Smooth muscle cell (in vitro differentiated cells): Measurements from ENCODE around the gene SUCLA2. TPM values are rescaled to one million over a fixed set of nuclear protein-coding genes. Genes with fewer than 3 reads are reported as not detected.

Source experiments
- DNase-seq: peaks from one replicate; lab custom pipeline; 2025; ENCODE audit not compliant: unreplicated experiment; lab: John Stamatoyannopoulos, UW
- H2AFZ ChIP-seq: fragments of 200-600 bp; sonication (generic); 2 replicates; pipeline ENCODE4 v1.6.0; 2016; ENCODE audit warnings: antibody characterized with exemption, low read depth, mild to moderate bottlenecking
- H3F3A ChIP-seq: fragments of 200-600 bp; sonication (generic); 2 replicates; pipeline ENCODE4 v1.6.0; 2017; ENCODE audit warnings: antibody characterized with exemption, low read depth
- H3K27ac ChIP-seq: fragments of 200-600 bp; sonication (generic); 2 replicates; pipeline ENCODE4 v1.5.1; 2016; ENCODE audit warnings: low read depth, mild to moderate bottlenecking
- H3K27me3 ChIP-seq: fragments of 200-600 bp; sonication (generic); 2 replicates; pipeline ENCODE4 v1.6.1; 2016; ENCODE audit warnings: low read depth, mild to moderate bottlenecking
- H3K36me3 ChIP-seq: fragments of 200-600 bp; sonication (generic); 2 replicates; pipeline ENCODE4 v1.5.1; 2016; ENCODE audit warnings: low read depth
- H3K4me1 ChIP-seq: fragments of 200-600 bp; sonication (generic); 2 replicates; pipeline ENCODE4 v1.5.1; 2016; ENCODE audit warnings: low read depth
- H3K4me2 ChIP-seq: fragments of 200-600 bp; sonication (generic); 2 replicates; pipeline ENCODE4 v1.6.0; 2016; ENCODE audit warnings: mild to moderate bottlenecking
- H3K4me3 ChIP-seq: fragments of 200-600 bp; sonication (generic); 2 replicates; pipeline ENCODE4 v1.5.1; 2016; ENCODE audit warnings: mild to moderate bottlenecking
- H3K79me2 ChIP-seq: fragments of 200-600 bp; sonication (generic); 2 replicates; pipeline ENCODE4 v1.6.0; 2016; ENCODE audit warnings: low read depth, mild to moderate bottlenecking
- H3K9ac ChIP-seq: fragments of 200-600 bp; sonication (generic); 2 replicates; pipeline ENCODE4 v1.6.0; 2016; ENCODE audit warnings: low read depth
- H3K9me3 ChIP-seq: fragments of 200-600 bp; sonication (generic); replicated peaks from 2 replicates; pipeline ENCODE4 v1.5.1; 2016; ENCODE audit warnings: low read depth
- H4K20me1 ChIP-seq: fragments of 200-600 bp; sonication (generic); 2 replicates; pipeline ENCODE4 v1.6.0; 2016; ENCODE audit warnings: low read depth
- WGBS: methylation state at CpG from one replicate; pipeline ENCODE4 v1.1.7; 2016; ENCODE audit warnings: low lambda C conversion rate; 5-methylcytosine and 5-hydroxymethylcytosine counted together
- polyA plus RNA-seq: library from polyadenylated mRNA; unstranded; fragments of >200 nt; fragmentation: Nextera tagmentation; extraction: Ambion mirVana; gene quantifications from 2 replicates; pipeline ENCODE4 v1.2.1, GENCODE V29; 2016
- total RNA-seq: library from RNA; depleted of rRNA; stranded (reverse); fragments of >200 nt; gene quantifications from 2 replicates; pipeline ENCODE4 v1.2.3, GENCODE V29; 2014
- TF ChIP-seq, protein P1 (sequence below): fragments of 200-600 bp; sonication (generic); IDR thresholded peaks from 2 replicates; pipeline ENCODE4 v1.5.1; 2017; ENCODE audit warnings: borderline replicate concordance, mild to moderate bottlenecking, antibody characterized with exemption; ENCODE audit not compliant: insufficient read depth, poor library complexity, severe bottlenecking

SUCLA2 gene
- total and polyA plus RNA-seq, 2 experiments from 2014 or later: 48.3 to 62.0 TPM

DNA sequence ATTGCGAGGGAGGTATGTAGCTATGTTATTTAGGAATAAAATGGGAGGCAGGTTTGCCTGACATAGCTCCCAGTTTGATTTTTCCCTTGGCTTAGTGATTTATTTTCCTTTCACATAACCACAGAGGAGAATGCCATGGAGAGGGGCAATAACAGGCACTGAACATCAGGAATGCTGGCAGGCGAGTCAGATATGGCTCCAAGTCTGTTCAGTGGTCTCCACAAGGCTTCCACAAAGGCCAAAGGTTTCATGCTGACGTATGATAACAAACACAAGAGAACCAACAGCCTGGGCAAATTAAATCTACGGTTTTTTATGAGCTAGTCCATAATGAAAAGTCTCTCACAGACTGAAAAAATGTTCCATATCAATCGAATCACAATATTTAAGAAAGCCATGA lies 66.7 kb downstream of the SUCLA2 start:
- Histone ChIP-seq H3F3A (no peaks in the 10 kb centered on the region), H3K9ac (no peak overlapping the region), H3K9me3 (no peaks in the 10 kb centered on the region), H3K27ac (no peak overlapping the region), H3K79me2 (no peaks in the 10 kb centered on the region), H4K20me1 (no peaks in the 10 kb centered on the region), H3K36me3 (no peaks in the 10 kb centered on the region), H2AFZ (no peak overlapping the region), H3K4me2 (no peak overlapping the region), H3K4me1 (peaks cover 8% of the 10 kb centered on the region), H3K27me3 (no peaks in the 10 kb centered on the region), H3K4me3 (no peak overlapping the region)
- TF ChIP-seq, protein P1, sequence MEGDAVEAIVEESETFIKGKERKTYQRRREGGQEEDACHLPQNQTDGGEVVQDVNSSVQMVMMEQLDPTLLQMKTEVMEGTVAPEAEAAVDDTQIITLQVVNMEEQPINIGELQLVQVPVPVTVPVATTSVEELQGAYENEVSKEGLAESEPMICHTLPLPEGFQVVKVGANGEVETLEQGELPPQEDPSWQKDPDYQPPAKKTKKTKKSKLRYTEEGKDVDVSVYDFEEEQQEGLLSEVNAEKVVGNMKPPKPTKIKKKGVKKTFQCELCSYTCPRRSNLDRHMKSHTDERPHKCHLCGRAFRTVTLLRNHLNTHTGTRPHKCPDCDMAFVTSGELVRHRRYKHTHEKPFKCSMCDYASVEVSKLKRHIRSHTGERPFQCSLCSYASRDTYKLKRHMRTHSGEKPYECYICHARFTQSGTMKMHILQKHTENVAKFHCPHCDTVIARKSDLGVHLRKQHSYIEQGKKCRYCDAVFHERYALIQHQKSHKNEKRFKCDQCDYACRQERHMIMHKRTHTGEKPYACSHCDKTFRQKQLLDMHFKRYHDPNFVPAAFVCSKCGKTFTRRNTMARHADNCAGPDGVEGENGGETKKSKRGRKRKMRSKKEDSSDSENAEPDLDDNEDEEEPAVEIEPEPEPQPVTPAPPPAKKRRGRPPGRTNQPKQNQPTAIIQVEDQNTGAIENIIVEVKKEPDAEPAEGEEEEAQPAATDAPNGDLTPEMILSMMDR: no peak
- DNase-seq: no peak
- 81% methylated on average over 5 of the region's 5 CpGs for WGBS

GRCh38 chr13:47932950-47933923 lies 67.8 kb downstream of the SUCLA2 start:
- TF ChIP-seq, protein P1: no peak
- H2AFZ ChIP-seq: no peak overlapping the region
- H3K36me3 ChIP-seq: no peaks in the 10 kb centered on the region
- no peak overlapping the region for H3K4me2 ChIP-seq
- 71% methylated on average over 5 of the region's 5 CpGs for WGBS
- H3F3A ChIP-seq: no peaks in the 10 kb centered on the region
- H3K4me1 ChIP-seq: peaks cover 8% of the 10 kb centered on the region
- no peaks in the 10 kb centered on the region for H3K79me2 ChIP-seq
- no peaks in the 10 kb centered on the region for H4K20me1 ChIP-seq
- no peaks in the 10 kb centered on the region for H3K9me3 ChIP-seq
- no peak overlapping the region for H3K27ac ChIP-seq
- H3K4me3 ChIP-seq: no peak overlapping the region
- H3K9ac ChIP-seq: no peak overlapping the region
- no peaks in the 10 kb centered on the region for H3K27me3 ChIP-seq
- DNase-seq: no peak

GRCh38 chr13:47930649-47931165 lies 70.4 kb downstream of the SUCLA2 start:
- Histone ChIP-seq H3F3A (no peaks in the 10 kb centered on the region), H3K4me3 (no peak overlapping the region), H3K36me3 (no peaks in the 10 kb centered on the region), H3K4me1 (peaks cover 8% of the 10 kb centered on the region), H3K4me2 (no peak overlapping the region), H2AFZ (no peak overlapping the region), H3K27ac (no peak overlapping the region), H3K9ac (no peak overlapping the region), H3K27me3 (no peaks in the 10 kb centered on the region), H4K20me1 (no peaks in the 10 kb centered on the region), H3K9me3 (no peaks in the 10 kb centered on the region), H3K79me2 (no peaks in the 10 kb centered on the region)
- 100% methylated on average over 1 of the region's 1 CpG for WGBS
- TF ChIP-seq, protein P1: no peak
- no peak for DNase-seq
